Body of pancreas (tissue), 4 donors: ENCODE data around the gene ASRGL1. TPM values are rescaled to one million over a fixed set of nuclear protein-coding genes. Genes with fewer than 3 reads are reported as not detected.

Experiments
- ATAC-seq: fragments of 150-250 bp; one replicate; pipeline ENCODE4 v1.9.1; 2016
- DNase-seq, 4 donors: peaks; one replicate each; pipeline ENCODE4 v3.0.0-alpha.2; 2019
- H3K27ac ChIP-seq, 4 donors: fragments of 200-600 bp; sonication (generic); 1 replicate in 3 of 4; 2 replicates in 1 of 4; pipeline versions ENCODE4 v1.5.1 to v1.6.1; 2016 to 2019; ENCODE audit warnings: mild to moderate bottlenecking in 1 of 4, mixed read lengths in 1 of 4, moderate library complexity in 1 of 4
- H3K27me3 ChIP-seq, 2 donors: fragments of 200-600 bp; sonication (generic); one replicate each; pipeline ENCODE4 v1.6.0; 2016; ENCODE audit warnings: mild to moderate bottlenecking in 1 of 2
- H3K36me3 ChIP-seq, 2 donors: fragments of 200-600 bp; sonication (generic); replicated peaks in 1 of 2; 2 replicates each; pipeline ENCODE4 v1.5.1; 2016; ENCODE audit warnings: low read depth in 2 of 2; ENCODE audit not compliant: insufficient read depth in 1 of 2
- H3K4me1 ChIP-seq: fragments of 200-600 bp; sonication (generic); one replicate; pipeline ENCODE4 v1.6.0; 2016
- H3K4me3 ChIP-seq, 2 donors: fragments of 200-600 bp; sonication (generic); 1 replicate in 1 of 2; 2 replicates in 1 of 2; pipeline ENCODE4 v1.5.1; 2016 to 2019
- H3K9me3 ChIP-seq, 3 donors: fragments of 200-600 bp; sonication (generic); 1 replicate in 2 of 3; 2 replicates in 1 of 3; pipeline ENCODE4 v1.5.1; 2016
- CTCF ChIP-seq, 7 experiments: fragments of 450-650 bp in 4 of 7; fragments of 200-600 bp in 3 of 7; sonication (generic) in 3 of 7; IDR thresholded peaks; one replicate each; pipeline ENCODE4 v1.5.1; 2016 to 2019; ENCODE audit warnings: antibody characterized with exemption in 7 of 7
- POLR2A ChIP-seq, 3 donors: fragments of 450-650 bp; IDR thresholded peaks; one replicate each; pipeline ENCODE4 v1.6.1; 2016; ENCODE audit warnings: antibody characterized with exemption in 3 of 3, mild to moderate bottlenecking in 2 of 3
- WGBS, 2 donors: methylation state at CpG; one replicate each; pipeline ENCODE4 v1.1.5; 2017; 5-methylcytosine and 5-hydroxymethylcytosine counted together
- intact Hi-C: fragments of 100-400 bp; cut with DNase I; formaldehyde crosslinking; loops from one replicate; pipeline ENCODE4 v1.15.1; 2023
- total RNA-seq, 2 donors: library from RNA; depleted of rRNA; stranded (reverse); fragments of >200 nt; gene quantifications; one replicate each; pipeline ENCODE4 v1.1.0, GENCODE V29; 2016

ASRGL1 gene
- total RNA-seq, 2 donors from 2014 or later: 15.3 to 69.5 TPM

- H3K4me1 ChIP-seq: peaks cover 8% of the 10 kb centered on the region
- H3K9me3 ChIP-seq: no peaks in the 10 kb centered on the region
- H3K27me3 ChIP-seq: no peaks in the 10 kb centered on the region
- ATAC-seq: peak; percentile 84
- H3K36me3 ChIP-seq: no peaks in the 10 kb centered on the region
- DNase-seq: peak; percentile 64 to 82 (median 80)
- H3K4me3 ChIP-seq: no peak overlapping the region
- 6 to 10% methylated on average over 14 of the region's 14 CpGs for WGBS, 2 donors
- TF ChIP-seq POLR2A (IDR thresholded peaks at IDR 0.05) (no peak), CTCF (IDR thresholded peaks at IDR 0.05) (peak; percentile 35 to 74 (median 67))
- intact Hi-C loops: no loop called here
- H3K27ac ChIP-seq: peak overlapping the region; percentile 22 to 54 (median 34)
Observed at GRCh38 chr11:62394825-62395538, 57.7 kb downstream of the ASRGL1 start.

DNA sequence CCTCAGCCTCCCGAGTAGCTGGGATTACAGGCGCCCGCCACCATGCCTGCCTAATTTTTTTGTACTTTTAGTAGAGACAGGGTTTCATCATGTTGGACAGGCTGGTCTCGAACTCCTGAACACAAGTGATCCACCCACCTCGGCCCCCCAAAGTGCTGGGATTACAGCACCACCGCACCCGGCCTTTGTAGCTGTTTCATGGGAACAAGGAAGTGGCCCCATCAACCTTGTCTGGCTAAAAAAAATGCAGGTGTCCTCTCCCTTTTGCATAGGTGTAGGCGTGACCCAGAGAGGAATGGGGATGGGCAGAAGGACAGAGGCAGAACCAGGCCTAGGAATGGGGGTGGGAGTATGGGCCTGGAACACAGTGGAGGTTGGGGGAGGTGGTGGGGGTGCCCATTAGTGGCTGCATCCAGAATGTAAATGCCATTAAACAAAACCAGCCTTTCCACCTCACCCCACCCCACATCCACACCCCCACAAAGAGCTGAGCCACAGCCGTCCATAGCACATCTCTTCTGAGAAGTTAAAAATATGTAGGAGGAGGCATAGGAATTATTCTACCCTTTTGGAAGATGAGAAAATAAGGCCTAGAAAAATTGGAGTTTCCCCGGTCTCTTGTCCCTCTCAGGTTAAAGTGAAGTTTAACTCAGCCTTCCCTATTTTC lies 58.8 kb downstream of the ASRGL1 start:
- ATAC-seq (no peak), DNase-seq (no peak)
- H3K9me3 ChIP-seq: no peaks in the 10 kb centered on the region
- intact Hi-C loops: no loop called here
- no peaks in the 10 kb centered on the region for H3K27me3 ChIP-seq
- H3K4me1 ChIP-seq: peaks cover 17% of the 10 kb centered on the region
- TF ChIP-seq CTCF (IDR thresholded peaks at IDR 0.05) (no peak), POLR2A (IDR thresholded peaks at IDR 0.05) (no peak)
- no peaks in the 10 kb centered on the region for H3K36me3 ChIP-seq
- no peak overlapping the region for H3K4me3 ChIP-seq
- WGBS, 2 donors: 76 to 78% methylated on average over 10 of the region's 10 CpGs
- H3K27ac ChIP-seq: no peak overlapping the region

DNA sequence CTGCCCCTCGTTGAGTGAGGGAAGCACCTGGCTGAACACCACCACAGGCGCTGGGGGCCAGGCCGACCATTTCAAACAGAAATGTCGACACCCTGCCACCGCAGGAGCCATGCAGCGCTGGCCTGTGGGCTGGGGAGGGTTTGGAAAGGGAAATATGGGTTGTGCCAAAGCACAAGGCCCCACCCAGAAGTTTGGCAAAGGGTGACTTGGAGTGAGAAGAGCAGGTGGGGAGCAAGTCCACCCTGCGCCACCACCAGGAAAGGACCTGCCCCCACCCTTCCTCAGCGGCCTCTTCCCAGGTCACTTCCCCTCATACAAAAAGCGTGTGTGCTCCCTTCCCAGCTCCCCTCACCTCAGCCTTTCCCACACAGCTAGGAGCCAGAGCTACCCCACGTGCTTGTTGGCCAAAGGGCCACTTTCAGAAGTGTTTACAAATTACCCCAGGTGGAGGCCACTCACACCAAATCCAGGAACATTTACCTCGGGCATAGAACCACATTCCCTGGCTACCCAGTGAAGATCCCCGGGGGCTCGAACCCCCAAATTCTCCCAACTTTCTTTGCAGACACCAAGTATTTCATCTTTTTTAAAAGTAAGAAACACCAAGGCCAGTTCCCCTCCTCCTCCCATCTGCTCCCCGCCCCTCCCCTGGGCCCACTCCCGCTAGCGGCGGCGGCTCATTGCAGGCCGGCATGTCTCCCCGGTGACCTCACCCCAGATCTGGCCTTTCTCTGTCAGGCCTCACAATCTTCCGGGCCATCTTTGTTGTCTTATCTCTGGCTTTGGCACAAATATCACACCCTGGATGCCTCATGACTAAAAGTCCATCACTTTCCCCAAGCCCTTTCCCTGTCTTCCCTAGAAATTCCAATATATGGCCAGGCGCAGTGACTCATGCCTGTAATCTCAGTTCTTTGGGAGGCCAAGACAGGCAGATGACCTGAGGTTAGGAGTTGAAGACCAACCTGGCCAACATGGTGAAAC lies 61.1 kb downstream of the ASRGL1 start:
- Histone ChIP-seq H3K4me3 (no peak overlapping the region), H3K9me3 (no peaks in the 10 kb centered on the region), H3K27me3 (no peaks in the 10 kb centered on the region), H3K4me1 (peaks cover 17% of the 10 kb centered on the region), H3K27ac (no peak overlapping the region), H3K36me3 (no peaks in the 10 kb centered on the region)
- intact Hi-C loops: no loop called here
- peak in 1 of 4 donors; percentile 23 for DNase-seq
- 67 to 70% methylated on average over 20 to 21 of the region's 22 CpGs for WGBS, 2 donors
- TF ChIP-seq POLR2A (IDR thresholded peaks at IDR 0.05): no peak
- TF ChIP-seq CTCF (IDR thresholded peaks at IDR 0.05): no peak
- no peak for ATAC-seq

GRCh38 chr11:62399172-62399877 lies 62.1 kb downstream of the ASRGL1 start:
- Histone ChIP-seq H3K4me3 (no peak overlapping the region), H3K4me1 (peaks cover 17% of the 10 kb centered on the region), H3K27me3 (no peaks in the 10 kb centered on the region), H3K9me3 (no peaks in the 10 kb centered on the region), H3K27ac (peak overlapping the region in 1 of 4 donors; percentile 24), H3K36me3 (no peaks in the 10 kb centered on the region)
- ATAC-seq: no peak
- TF ChIP-seq CTCF (IDR thresholded peaks at IDR 0.05) (no peak), POLR2A (IDR thresholded peaks at IDR 0.05) (no peak)
- no peak for DNase-seq
- 48 to 62% methylated on average over 6 to 10 of the region's 10 CpGs for WGBS, 2 donors
- intact Hi-C loops: no loop called here
